HCT116 (cell line): ENCODE results near the gene CD82. TPM values are rescaled to one million over a fixed set of nuclear protein-coding genes. Genes with fewer than 3 reads are reported as not detected.

Source experiments
- ATAC-seq: fragments of 200-7000 bp; cut with Tn5 transposase; 2 replicates; pipeline ENCODE4 v1.9.1; 2020; ENCODE audit warnings: mild to moderate bottlenecking, moderate library complexity
- BruUV-seq: library from RNA; stranded (reverse); fragments of 400-500 nt; replicated peaks from 2 replicates; lab custom pipeline; 2021; lab: Mats Ljungman, UMichigan
- CTCF ChIA-PET: fragments of 300-600 bp; sonication (Branson Sonifier 250); formaldehyde crosslinking; loops from one replicate; lab custom pipeline; 2021; ENCODE audit warnings: antibody characterized with exemption; lab: Charles Lee
- POLR2A ChIA-PET: fragments of 300-600, 350-600 bp; sonication (Branson Sonifier 250); formaldehyde crosslinking; loops from one replicate; lab custom pipeline; 2021; ENCODE audit warnings: antibody characterized with exemption; lab: Charles Lee
- RAD21 ChIA-PET, 2 experiments: fragments of 300-600 bp; sonication (Branson Sonifier 250); formaldehyde crosslinking; loops; one replicate each; lab custom pipeline; 2023; ENCODE audit warnings: low total read pairs in 2 of 2; ENCODE audit not compliant: uncharacterized antibody in 2 of 2, unreplicated experiment in 2 of 2, low non-redundant PET in 1 of 2; lab: Charles Lee
- DNase-seq: peaks from one replicate; pipeline ENCODE4 v3.0.0-alpha.2; 2010; ENCODE audit warnings: low read depth, low spot score
- H2AFZ ChIP-seq: fragments of 200-600 bp; shearing (Covaris generic), sonication (generic); 2 replicates; pipeline ENCODE4 v1.6.1; 2017; ENCODE audit warnings: low read depth, mixed run types, mixed read lengths, antibody characterized with exemption, low read length; ENCODE audit not compliant: poor library complexity, severe bottlenecking
- H3K27ac ChIP-seq: 2 replicates; pipeline ENCODE4 v1.5.1; 2012; ENCODE audit warnings: low read depth, low read length
- H3K27me3 ChIP-seq: fragments of 200-600 bp; sonication (generic); 2 replicates; pipeline ENCODE4 v1.6.1; 2016; ENCODE audit warnings: mixed run types, low read length, mixed read lengths; ENCODE audit not compliant: insufficient read depth
- H3K36me3 ChIP-seq, 2 experiments: fragments of 200-500 bp in 1 of 2; fragments of 200-600 bp in 1 of 2; sonication (Bioruptor generic) in 1 of 2; sonication (generic) in 1 of 2; 2 replicates each; pipeline versions ENCODE4 v1.5.1 to v1.6.1; 2014 to 2016; ENCODE audit warnings: low read length in 2 of 2, inconsistent platforms in 1 of 2, mixed read lengths in 1 of 2, mixed run types in 1 of 2; ENCODE audit not compliant: insufficient read depth in 2 of 2, control insufficient read depth in 1 of 2
- H3K4me1 ChIP-seq, 2 experiments: fragments of 200-600 bp in 1 of 2; sonication (generic) in 1 of 2; 2 replicates each; pipeline versions ENCODE4 v1.5.1 to v1.6.1; 2012 to 2017; ENCODE audit warnings: low read length in 2 of 2, inconsistent platforms in 1 of 2, mild to moderate bottlenecking in 1 of 2, mixed read lengths in 1 of 2, mixed run types in 1 of 2, moderate library complexity in 1 of 2; ENCODE audit not compliant: insufficient read depth in 2 of 2, control insufficient read depth in 1 of 2
- H3K4me2 ChIP-seq: fragments of 200-600 bp; sonication (generic); 2 replicates; pipeline ENCODE4 v1.6.1; 2017; ENCODE audit warnings: mixed run types, low read length, mixed read lengths
- H3K4me3 ChIP-seq, 2 experiments: fragments of 200-600 bp in 1 of 2; sonication (generic) in 1 of 2; replicated peaks in 1 of 2; 2 replicates each; pipeline ENCODE4 v1.5.1; 2011 to 2016; ENCODE audit warnings: low read length in 2 of 2, control low read depth in 1 of 2, low read depth in 1 of 2, mild to moderate bottlenecking in 1 of 2, mixed read lengths in 1 of 2, mixed run types in 1 of 2
- H3K79me2 ChIP-seq: fragments of 200-600 bp; sonication (generic); 2 replicates; pipeline ENCODE4 v1.6.1; 2017; ENCODE audit warnings: mild to moderate bottlenecking, mixed run types, low read length, moderate library complexity, mixed read lengths; ENCODE audit not compliant: insufficient read depth
- H3K9ac ChIP-seq: fragments of 200-600 bp; sonication (generic); 2 replicates; pipeline ENCODE4 v1.6.1; 2016; ENCODE audit warnings: low read length, mixed read lengths
- H3K9me2 ChIP-seq: fragments of 200-600 bp; sonication (generic), shearing (Covaris generic); 2 replicates; pipeline ENCODE4 v1.6.1; 2017; ENCODE audit warnings: mixed run types, mild to moderate bottlenecking, moderate library complexity; ENCODE audit not compliant: insufficient read depth
- H3K9me3 ChIP-seq, 2 experiments: fragments of 200-500 bp in 1 of 2; fragments of 200-600 bp in 1 of 2; sonication (Bioruptor generic) in 1 of 2; sonication (generic) in 1 of 2; 2 replicates each; pipeline ENCODE4 v1.6.1; 2014 to 2017; ENCODE audit warnings: low read length in 2 of 2, mixed read lengths in 2 of 2, inconsistent platforms in 1 of 2, low read depth in 1 of 2, mild to moderate bottlenecking in 1 of 2, mixed run types in 1 of 2, moderate library complexity in 1 of 2; ENCODE audit not compliant: control insufficient read depth in 1 of 2, insufficient read depth in 1 of 2
- H4K20me1 ChIP-seq: fragments of 200-600 bp; sonication (generic), shearing (Covaris generic); 2 replicates; pipeline ENCODE4 v1.6.1; 2017; ENCODE audit warnings: mixed run types, mild to moderate bottlenecking, moderate library complexity; ENCODE audit not compliant: insufficient read depth
- CEBPB ChIP-seq: IDR thresholded peaks from 2 replicates; pipeline ENCODE4 v1.6.1; 2012; ENCODE audit warnings: low read depth
- CTCF ChIP-seq, 3 experiments: fragments of 200-600 bp in 1 of 3; sonication (generic) in 1 of 3; IDR thresholded peaks in 2 of 3; conservative IDR thresholded peaks in 1 of 3; 2 replicates each; pipeline ENCODE4 v1.5.1; 2012 to 2017; ENCODE audit warnings: low read depth in 2 of 3, low read length in 2 of 3, antibody characterized with exemption in 1 of 3, borderline replicate concordance in 1 of 3, control low read depth in 1 of 3, mild to moderate bottlenecking in 1 of 3, mixed read lengths in 1 of 3, mixed run types in 1 of 3, moderate library complexity in 1 of 3; ENCODE audit not compliant: insufficient read depth in 1 of 3
- EGR1 ChIP-seq: IDR thresholded peaks from 2 replicates; pipeline ENCODE4 v1.6.1; 2012; ENCODE audit warnings: low read depth
- ELF1 ChIP-seq: IDR thresholded peaks from 2 replicates; pipeline ENCODE4 v1.6.1; 2012; ENCODE audit warnings: low read depth, borderline replicate concordance
- EZH2 ChIP-seq: fragments of 200-600 bp; sonication (generic); IDR thresholded peaks from 2 replicates; pipeline ENCODE4 v1.6.1; 2017; ENCODE audit warnings: antibody characterized with exemption, mixed run types
- EZH2phosphoT487 ChIP-seq: fragments of 200-600 bp; IDR thresholded peaks from 2 replicates; pipeline ENCODE4 v1.6.1; 2018; ENCODE audit warnings: antibody characterized with exemption, borderline replicate concordance
- FOSL1 ChIP-seq: IDR thresholded peaks from 2 replicates; pipeline ENCODE4 v1.6.1; 2012; ENCODE audit warnings: low read depth
- MAX ChIP-seq: IDR thresholded peaks from 2 replicates; pipeline ENCODE4 v1.6.1; 2012
- POLR2A ChIP-seq: IDR thresholded peaks from 2 replicates; pipeline ENCODE4 v1.7.0; 2011; ENCODE audit warnings: borderline replicate concordance; ENCODE audit not compliant: insufficient read depth, insufficient read length; ENCODE audit errors: extremely low read depth
- RAD21 ChIP-seq: IDR thresholded peaks from 2 replicates; pipeline ENCODE4 v1.6.1; 2012; ENCODE audit warnings: low read depth, mild to moderate bottlenecking
- SIN3A ChIP-seq: IDR thresholded peaks from 2 replicates; pipeline ENCODE4 v1.6.1; 2012; ENCODE audit warnings: low read depth
- SP1 ChIP-seq: IDR thresholded peaks from 2 replicates; pipeline ENCODE4 v1.6.1; 2012; ENCODE audit warnings: low read depth
- SRF ChIP-seq: IDR thresholded peaks from 2 replicates; pipeline ENCODE4 v1.6.1; 2012; ENCODE audit warnings: low read depth
- YY1 ChIP-seq: IDR thresholded peaks from 2 replicates; pipeline ENCODE4 v1.6.1; 2011; ENCODE audit warnings: low read length, low read depth, moderate library complexity, mild to moderate bottlenecking; ENCODE audit not compliant: insufficient replicate concordance; ENCODE audit errors: extremely low read depth
- ZNF274 ChIP-seq: fragments of 200-500 bp; sonication (Bioruptor generic); IDR thresholded peaks from 2 replicates; pipeline ENCODE4 v1.6.1; 2014; ENCODE audit warnings: mild to moderate bottlenecking, low read depth, low read length, inconsistent platforms
- intact Hi-C: fragments of 100-400 bp; cut with micrococcal nuclease; formaldehyde crosslinking; loops from 2 replicates; pipeline ENCODE4 v1.10.0; 2022
- total RNA-seq: library from RNA; stranded (reverse); gene quantifications from one replicate; pipeline ENCODE4 v1.2.1, GENCODE V29; 2021; ENCODE audit not compliant: unreplicated experiment
- TF ChIP-seq, protein P1 (sequence below): IDR thresholded peaks from 2 replicates; pipeline ENCODE4 v1.6.1; 2012

CD82 gene
- total RNA-seq, 1 experiment from 2014 or later: 16.7 TPM

DNA sequence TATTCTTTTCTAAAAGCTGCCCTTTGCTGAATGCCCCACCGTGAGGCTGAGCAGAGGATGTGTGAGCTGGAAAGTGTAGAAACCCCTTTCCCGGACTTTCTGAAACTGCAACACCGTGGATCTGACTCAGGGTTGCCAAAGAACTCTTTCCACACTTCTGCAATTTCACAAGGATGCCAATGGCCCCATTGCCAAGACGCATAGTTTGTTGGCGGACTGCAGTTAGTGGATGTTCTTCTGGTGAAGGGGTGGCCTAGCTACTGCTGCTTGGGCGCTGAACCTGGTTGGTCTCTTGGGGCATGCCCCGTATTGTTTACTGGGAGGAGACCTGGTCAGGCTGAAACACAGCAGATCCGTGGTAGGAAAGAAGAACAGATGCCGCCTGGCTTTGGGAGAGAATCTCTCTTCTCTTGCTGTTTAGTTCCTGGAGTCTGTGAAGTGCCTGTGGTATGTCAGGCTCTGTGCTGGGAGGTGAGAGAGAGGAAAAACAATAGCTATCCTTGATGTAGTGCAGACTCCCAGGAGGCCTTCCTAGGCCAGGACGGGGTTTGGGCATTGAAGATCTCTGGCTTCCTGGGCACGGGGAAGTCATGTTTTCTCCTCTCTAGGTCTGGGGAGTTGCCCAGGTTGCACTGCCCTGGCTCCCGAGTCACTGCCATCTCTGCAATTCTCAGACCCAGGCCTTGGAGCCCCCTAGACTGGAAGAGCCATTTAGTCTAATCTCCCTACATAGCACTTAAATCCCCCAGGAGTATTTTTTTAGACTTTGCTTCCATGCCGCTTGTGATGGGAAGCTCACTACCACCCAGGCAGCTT is 26.9 kb downstream of the CD82 start:
- BruUV-seq: no TSS peak
- DNase-seq: no peak
- Histone ChIP-seq H3K4me3 (no peak overlapping the region), H3K9me2 (no peaks in the 10 kb centered on the region), H3K4me1 (no peaks in the 10 kb centered on the region), H2AFZ (no peak overlapping the region), H3K79me2 (no peaks in the 10 kb centered on the region), H3K4me2 (no peak overlapping the region), H3K9me3 (no peaks in the 10 kb centered on the region), H3K36me3 (no peaks in the 10 kb centered on the region), H3K27ac (no peak overlapping the region), H3K27me3 (no peaks in the 10 kb centered on the region), H3K9ac (no peak overlapping the region), H4K20me1 (no peaks in the 10 kb centered on the region)
- POLR2A ChIA-PET: no interaction called here
- intact Hi-C loops: no loop called here
- TF ChIP-seq YY1: no peak
- no peak for TF ChIP-seq CTCF (IDR thresholded peaks at IDR 0.05 in 2 of 3, conservative IDR thresholded peaks at IDR 0.05 in 1 of 3; ENCODE audit: borderline replicate concordance in 1 of 3, insufficient read depth in 1 of 3, low read depth in 2 of 3, low read length in 2 of 3)
- TF ChIP-seq SIN3A: no peak
- no peak for TF ChIP-seq POLR2A
- TF ChIP-seq ELF1: no peak
- no peak for TF ChIP-seq FOSL1
- TF ChIP-seq CEBPB: no peak
- no peak for TF ChIP-seq EGR1
- no peak for TF ChIP-seq SP1
- TF ChIP-seq RAD21: no peak
- no peak for TF ChIP-seq MAX
- no peak for TF ChIP-seq EZH2phosphoT487
- no peak for TF ChIP-seq SRF
- TF ChIP-seq ZNF274: no peak
- TF ChIP-seq, protein P1, sequence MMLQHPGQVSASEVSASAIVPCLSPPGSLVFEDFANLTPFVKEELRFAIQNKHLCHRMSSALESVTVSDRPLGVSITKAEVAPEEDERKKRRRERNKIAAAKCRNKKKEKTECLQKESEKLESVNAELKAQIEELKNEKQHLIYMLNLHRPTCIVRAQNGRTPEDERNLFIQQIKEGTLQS: no peak
- TF ChIP-seq EZH2: no peak
- RAD21 ChIA-PET: no interaction called here
- ATAC-seq: no peak
- CTCF ChIA-PET: no interaction called here
